Cerebellar nuclear complex (tissue), 1 donor: ENCODE data around the gene KDM3A.
"Not testable (repeated sequence)": the region's sequence is repeated elsewhere in the genome, so short reads cannot be mapped to it uniquely, and the experiment has no call there.

ENCODE experiments used
- DNase-seq, 2 experiments: peaks; one replicate each; lab custom pipeline; 2025; lab: John Stamatoyannopoulos, UW

KDM3A gene

GRCh38 chr2:86476918-86477317 lies 35.7 kb downstream of the KDM3A start:
- DNase-seq, result no peak

GRCh38 chr2:86477349-86477748 lies 36.2 kb downstream of the KDM3A start:
- DNase-seq, result no peak

- no peak for DNase-seq
These were observed 38.9 kb downstream of the KDM3A start for GRCh38 chr2:86480105-86480504.

GRCh38 chr2:86482034-86482433 lies 40.9 kb downstream of the KDM3A start:
- no peak for DNase-seq

DNA sequence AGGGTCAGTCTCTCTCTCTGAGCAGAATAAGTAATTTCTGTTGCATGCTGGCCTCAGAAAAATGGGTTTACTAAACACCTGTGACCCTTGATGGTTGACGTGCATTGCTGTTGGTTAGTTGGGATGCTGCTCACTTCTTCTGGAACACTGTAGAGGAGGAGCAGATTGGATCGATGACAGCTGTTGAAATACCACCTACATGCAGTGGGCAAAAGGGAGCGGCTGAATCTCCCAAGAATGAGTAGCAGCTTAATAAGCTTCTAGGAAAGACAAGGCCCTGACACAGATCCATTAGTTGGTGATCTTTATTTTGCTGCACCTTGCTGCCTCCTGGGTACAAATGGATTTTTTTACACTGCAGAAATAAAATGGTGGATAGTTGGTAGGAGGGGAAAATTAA lies 43.2 kb downstream of the KDM3A start:
- no peak for DNase-seq

- no peak for DNase-seq
These were observed 43.9 kb downstream of the KDM3A start for GRCh38 chr2:86485103-86485502.

GRCh38 chr2:86485802-86486201 lies 44.6 kb downstream of the KDM3A start:
- DNase-seq, result no peak

DNA sequence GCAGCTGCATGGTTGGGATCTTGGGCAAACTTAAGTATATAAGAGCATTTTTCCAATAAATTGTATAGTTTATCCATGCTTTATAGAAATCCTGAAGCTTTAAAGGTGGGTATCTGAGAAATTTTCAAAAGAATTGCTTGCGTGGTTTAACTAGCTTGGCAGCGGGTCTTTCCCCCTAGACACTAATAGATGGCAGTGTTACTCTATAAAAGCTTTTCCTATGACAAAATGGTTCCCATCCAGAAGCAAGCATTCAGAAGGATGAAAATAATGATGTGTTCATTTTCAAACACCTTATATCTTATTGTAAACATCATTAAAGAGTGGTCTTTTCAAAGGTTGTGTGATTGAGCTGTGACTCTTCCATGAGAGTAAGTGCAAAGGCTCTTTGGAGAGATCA lies 45.9 kb downstream of the KDM3A start:
- DNase-seq, result no peak

- no peak for DNase-seq
These were observed 47.5 kb downstream of the KDM3A start for GRCh38 chr2:86488561-86489250.

- DNase-seq, result no peak
These were observed 48.4 kb downstream of the KDM3A start for GRCh38 chr2:86489542-86489941.

DNA sequence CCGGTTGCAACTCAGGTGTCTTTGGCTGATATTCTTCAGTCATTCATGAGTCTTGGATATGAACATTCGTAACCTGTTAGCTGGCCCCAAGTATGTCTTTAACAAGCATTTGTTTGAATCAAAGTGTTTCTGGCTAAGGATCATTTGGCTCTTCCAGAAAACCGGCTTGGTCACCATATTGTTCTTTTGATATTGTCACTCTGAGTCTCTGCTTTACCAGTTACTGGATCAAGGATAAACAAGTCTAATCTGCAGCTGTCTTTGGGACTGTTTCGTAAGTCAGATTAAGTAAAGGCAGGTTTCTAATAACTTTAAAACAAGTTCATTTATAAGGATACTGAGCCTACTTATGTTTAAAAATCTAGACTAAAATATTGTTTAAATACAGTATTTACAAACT lies 49.1 kb downstream of the KDM3A start:
- no peak for DNase-seq

- DNase-seq, result no peak
These were observed 49.9 kb downstream of the KDM3A start for GRCh38 chr2:86491088-86491487.

DNA sequence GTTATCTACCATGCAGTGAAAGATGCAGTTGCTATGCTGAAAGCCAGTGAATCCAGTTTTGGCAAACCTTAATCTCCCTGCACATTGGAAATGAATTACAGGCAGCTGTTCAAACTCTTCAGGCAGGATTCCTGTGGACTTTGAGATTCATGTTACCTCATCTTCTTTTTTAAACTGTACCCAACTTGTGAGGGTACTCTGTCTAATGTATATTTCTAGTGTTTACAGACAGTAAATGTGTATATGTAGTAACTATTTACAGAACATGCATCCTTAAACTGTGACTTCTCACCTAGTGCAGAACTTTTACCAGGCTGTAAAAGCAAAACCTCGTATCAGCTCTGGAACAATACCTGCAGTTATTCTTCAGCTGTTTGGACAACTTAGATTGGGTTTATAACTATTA lies 50.9 kb downstream of the KDM3A start:
- DNase-seq, result no peak

- not testable (repeated sequence) for DNase-seq
These were observed 55.2 kb downstream of the KDM3A start for GRCh38 chr2:86496391-86496790.

DNA sequence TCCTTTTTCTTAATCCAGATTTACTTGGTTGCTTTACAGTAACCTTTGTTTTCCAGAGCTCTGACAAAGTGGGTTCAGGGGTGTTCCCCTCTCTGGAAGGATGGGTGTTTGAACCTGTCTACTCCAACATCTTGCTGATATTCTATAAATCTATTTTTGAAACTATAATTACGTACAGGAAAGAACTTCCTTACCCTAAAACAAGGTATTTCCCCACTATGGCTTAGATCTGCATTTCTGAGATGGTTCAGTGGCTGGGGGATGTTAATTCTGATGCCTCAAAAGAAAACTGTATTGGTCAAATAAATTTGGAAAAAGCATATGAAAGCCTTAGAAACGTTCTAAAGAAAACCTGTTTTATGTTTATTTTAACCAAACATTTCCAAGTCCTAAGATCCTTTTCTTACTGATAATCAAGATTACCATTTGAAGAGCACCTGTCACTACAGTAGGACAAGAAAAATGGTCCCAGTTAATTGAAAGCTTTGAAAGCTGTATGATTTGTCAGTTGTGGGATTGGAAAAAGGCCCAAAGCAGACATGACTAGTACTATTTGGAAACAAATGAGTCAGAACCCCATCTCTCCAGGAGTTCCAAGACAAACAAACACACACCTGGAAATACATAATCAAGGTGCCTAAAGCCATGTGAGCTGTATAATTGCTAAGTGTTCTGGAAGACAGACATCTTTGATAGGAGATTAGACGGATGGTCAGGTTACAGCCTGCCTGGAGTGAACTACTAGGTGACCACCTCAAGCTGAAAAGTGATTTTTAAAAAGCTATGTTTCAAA lies 57.5 kb downstream of the KDM3A start:
- no peak for DNase-seq

DNA sequence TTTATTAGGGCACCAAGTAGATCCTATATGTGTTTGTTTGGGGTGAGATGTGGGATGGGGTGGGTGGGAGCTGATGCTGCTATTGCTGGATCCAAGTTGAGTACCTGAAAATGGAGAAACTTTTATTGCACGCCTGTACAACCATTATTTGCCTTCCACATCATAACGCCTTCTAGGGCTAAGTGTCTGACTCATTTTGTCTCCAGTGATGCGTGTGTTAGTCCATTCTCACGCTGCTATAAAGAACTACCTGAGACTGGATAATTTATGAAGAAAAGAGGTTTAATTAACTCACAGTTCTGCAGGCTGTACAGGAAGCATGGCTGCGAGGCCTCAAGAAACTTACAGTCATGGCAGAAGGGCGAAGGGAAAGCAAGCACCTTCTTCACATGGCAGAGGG lies 58.2 kb downstream of the KDM3A start:
- DNase-seq, result no peak

- no peak for DNase-seq
These were observed 59.3 kb downstream of the KDM3A start for GRCh38 chr2:86500325-86501083.

DNA sequence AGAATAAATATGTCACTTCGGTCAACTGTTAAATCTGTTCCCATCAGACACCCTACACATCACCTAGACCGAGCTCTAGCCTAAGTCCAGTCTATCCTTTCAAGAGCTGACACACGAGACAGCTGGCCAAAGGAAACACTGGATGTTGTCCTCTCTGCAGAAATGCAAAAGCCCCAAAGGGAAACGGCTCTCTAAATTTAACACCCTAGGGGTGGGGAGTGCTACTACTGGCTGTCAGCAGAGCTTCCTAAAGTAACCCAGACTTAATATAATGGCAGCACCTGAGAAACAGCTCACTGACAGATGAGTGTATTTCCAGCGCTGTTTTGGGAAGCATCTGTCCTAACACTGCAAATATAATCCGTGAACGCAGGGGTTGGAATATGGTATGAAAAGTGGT lies 66.4 kb downstream of the KDM3A start:
- no peak for DNase-seq

GRCh38 chr2:86510436-86510933 lies 69.3 kb downstream of the KDM3A start:
- DNase-seq, result peak in 1 of 2 experiments; percentile 18

DNA sequence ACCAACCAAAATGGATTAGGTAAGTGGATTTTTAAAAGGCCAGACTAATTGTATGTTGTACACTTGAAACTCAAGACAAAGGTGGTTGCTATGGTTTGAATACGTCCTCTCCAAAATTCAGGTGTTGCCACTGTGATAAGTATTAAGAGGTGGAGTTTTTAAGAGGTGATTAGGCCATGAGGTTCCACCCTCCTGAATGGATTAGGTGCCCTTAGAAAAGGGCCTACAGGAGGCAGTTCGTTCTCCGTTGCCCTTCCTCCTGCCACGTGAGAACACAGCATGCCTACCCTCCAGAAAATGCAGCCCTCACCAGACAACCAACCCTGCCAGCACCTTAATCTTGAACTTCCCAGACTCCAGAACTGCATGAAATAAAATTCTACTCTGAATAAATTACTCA lies 70.9 kb downstream of the KDM3A start:
- DNase-seq, result no peak

DNA sequence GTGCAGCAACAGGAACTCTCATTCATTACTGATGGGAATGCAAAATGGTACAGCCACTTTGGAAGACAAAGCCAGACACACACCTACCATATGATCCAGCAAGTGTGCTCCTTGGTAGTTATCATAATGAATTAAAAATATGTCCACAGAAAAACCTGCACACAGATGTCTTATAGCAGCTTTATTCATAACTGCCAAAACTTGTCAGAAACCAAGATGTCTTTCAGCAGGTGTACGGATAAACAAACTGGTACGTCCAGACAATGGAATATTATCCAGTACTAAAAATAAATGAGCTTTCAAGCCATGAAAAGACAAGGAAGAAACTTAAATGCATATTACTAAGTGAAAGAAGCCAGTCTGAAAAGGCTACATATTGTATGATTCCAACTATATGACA lies 71.7 kb downstream of the KDM3A start:
- no peak for DNase-seq

DNA sequence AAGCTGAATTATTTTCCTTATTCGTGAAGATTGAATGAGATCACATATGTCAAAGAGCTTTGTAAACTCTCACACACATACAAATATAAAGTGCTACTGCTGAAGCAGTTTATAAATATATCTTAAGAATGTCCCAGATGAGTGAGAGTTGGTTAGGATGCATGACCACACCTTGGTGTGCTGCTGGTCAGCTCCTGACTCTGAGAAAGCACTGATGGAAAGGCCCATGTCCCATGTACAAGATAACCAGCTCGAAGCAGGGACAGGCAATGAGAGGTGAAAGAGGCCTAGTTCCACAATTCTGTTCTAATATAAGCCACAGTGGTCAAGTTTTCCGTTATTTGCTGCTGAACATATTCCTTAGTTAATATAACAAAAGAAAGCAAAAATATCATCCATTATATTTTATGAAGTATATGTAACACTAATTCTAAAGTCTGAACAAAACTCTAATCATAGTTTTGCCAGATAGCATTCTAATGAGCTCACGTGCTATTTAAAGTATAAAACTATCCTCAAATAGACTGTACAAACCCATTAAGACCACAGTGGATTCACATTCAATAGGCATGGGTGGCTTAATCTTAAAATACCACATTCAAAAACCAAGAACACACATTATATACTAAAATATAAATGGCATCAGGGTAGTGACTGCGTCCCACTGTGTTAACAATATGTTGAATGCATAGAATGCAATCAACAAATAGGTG lies 72.9 kb downstream of the KDM3A start:
- DNase-seq, result no peak
